GM12873 (cell line): ENCODE measurements around the gene SIRPA.

Source experiments
- TF ChIP-seq, protein P1 (sequence below): IDR thresholded peaks from 2 replicates; pipeline ENCODE4 v1.5.1; 2012; ENCODE audit warnings: low read depth, mild to moderate bottlenecking, moderate library complexity, low read length, control low read depth; ENCODE audit not compliant: insufficient read depth; ENCODE audit errors: missing control alignments

The SIRPA gene

GRCh38 chr20:1918491-1919165 lies 23.4 kb downstream of the SIRPA start:
- TF ChIP-seq, protein P1, sequence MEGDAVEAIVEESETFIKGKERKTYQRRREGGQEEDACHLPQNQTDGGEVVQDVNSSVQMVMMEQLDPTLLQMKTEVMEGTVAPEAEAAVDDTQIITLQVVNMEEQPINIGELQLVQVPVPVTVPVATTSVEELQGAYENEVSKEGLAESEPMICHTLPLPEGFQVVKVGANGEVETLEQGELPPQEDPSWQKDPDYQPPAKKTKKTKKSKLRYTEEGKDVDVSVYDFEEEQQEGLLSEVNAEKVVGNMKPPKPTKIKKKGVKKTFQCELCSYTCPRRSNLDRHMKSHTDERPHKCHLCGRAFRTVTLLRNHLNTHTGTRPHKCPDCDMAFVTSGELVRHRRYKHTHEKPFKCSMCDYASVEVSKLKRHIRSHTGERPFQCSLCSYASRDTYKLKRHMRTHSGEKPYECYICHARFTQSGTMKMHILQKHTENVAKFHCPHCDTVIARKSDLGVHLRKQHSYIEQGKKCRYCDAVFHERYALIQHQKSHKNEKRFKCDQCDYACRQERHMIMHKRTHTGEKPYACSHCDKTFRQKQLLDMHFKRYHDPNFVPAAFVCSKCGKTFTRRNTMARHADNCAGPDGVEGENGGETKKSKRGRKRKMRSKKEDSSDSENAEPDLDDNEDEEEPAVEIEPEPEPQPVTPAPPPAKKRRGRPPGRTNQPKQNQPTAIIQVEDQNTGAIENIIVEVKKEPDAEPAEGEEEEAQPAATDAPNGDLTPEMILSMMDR: no peak

- TF ChIP-seq, protein P1: no peak
Measured at GRCh38 chr20:1920252-1920651, 25.0 kb downstream of the SIRPA start.

DNA sequence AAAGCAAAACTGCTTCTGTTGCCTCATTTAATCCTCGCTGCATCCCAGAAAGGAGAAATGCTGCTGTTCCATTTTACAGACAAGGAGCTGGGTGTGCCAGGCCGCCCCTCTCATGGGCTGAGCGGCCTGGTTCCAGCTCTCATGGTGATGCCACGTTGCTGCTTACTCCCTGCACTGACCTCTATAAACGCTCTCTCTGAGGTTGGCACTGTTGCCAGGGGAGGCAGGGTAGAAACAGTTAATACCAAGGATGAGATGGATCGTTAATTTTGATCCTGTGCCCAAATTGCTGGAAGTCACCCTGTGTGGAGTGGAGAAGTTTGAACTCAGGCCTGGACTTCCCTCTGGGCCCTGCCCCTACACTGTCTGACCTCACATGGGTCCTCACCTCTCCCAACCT lies 25.6 kb downstream of the SIRPA start:
- TF ChIP-seq, protein P1: no peak

GRCh38 chr20:1922786-1923185 lies 27.6 kb downstream of the SIRPA start:
- TF ChIP-seq, protein P1: no peak

- TF ChIP-seq, protein P1: no peak
Measured at GRCh38 chr20:1924910-1925861, 30.0 kb downstream of the SIRPA start.

DNA sequence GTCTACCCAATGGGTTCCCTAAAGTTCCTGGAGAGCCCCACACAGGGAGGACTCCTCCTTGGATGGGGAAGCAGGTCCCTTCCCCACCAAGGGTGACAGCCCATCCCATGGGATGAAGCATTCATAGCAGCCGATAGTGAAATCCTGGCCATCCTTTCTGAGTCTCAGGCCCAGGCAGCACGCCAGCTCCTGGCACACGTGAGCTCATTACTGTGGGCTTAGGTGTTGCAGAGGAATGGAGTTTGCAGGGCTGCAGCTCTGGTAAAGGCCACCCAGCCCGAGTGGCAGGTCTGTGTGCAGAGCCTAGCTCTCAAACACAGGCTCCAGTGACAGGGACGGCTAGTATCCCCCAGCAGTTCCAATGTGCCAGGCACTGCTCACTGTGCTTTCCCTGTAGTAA lies 31.0 kb downstream of the SIRPA start:
- TF ChIP-seq, protein P1: no peak

GRCh38 chr20:1927217-1927616 lies 32.0 kb downstream of the SIRPA start:
- TF ChIP-seq, protein P1: no peak
